ENCODE measurements around the gene RAD51B.
A peak's percentile ranks its signal among the peaks of the same experiment; 100 is the strongest.

Gene RAD51B

DNA sequence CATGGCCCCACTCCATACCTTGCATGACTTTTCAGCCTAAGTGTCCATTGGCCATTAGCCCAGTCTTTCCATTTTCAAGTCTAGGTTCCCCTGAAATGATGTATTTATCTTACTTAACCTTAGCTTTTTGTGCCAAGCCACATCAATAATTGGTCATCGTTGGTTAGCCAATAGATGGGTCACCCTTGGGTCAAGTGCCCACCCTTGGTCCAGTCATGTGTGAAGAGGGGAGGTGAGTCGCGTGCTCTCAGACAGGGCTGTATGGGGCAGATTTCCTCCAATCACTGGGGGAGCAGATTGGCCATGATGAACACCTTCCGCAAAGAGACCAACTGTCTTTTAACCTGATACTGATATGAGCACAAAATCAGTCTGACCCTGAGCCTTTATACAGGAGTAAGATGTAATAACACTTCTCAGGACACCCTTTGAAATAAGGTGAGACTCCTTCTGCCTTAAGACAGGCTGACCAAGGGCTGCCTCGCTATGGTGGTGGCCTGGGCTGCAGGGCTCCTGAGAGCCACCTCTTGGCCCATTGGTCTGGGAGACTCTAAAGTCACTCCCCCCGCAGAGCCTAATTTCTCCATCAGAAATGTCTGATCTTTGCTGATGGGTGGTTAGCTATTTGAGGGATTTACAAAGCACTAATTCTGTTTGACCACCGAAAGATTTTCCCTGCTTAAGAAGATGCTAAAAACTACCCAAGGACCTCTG lies 830.1 kb downstream of the RAD51B start:
- no peak for TF ChIP-seq CTCF (conservative IDR thresholded peaks at IDR 0.05; ENCODE audit: low read depth, low read length)
- H3K4me3 ChIP-seq (ENCODE audit: low read length), result no peak overlapping the region
- DNase-seq (ENCODE audit: low read depth), result no peak

GRCh38 chr14:68650404-68650994 lies 830.9 kb downstream of the RAD51B start:
- TF ChIP-seq CTCF (conservative IDR thresholded peaks at IDR 0.05; ENCODE audit: low read depth, low read length), result no peak
- no peak overlapping the region for H3K4me3 ChIP-seq (ENCODE audit: low read length)
- DNase-seq (ENCODE audit: low read depth), result no peak

DNA sequence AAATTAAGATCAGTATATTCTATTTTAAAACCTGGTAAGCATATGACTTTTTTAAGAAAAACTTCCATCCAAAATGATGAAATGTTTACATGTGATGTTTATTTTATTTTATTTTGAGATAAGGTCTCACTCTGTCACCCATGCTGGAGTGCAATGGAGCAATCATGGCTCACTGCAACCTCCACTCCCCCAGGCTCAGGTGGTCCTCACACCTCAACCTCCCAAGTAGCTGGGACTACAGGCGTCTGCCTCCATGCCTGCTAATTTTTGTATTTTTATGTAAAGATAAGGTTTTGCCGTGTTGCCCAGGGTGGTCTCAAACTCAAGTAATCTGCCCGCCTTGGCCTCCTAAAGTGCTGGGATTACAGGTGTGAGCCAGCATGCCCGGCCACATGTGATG lies 831.5 kb downstream of the RAD51B start:
- TF ChIP-seq CTCF (conservative IDR thresholded peaks at IDR 0.05; ENCODE audit: low read depth, low read length), result no peak
- DNase-seq (ENCODE audit: low read depth), result no peak
- H3K4me3 ChIP-seq (ENCODE audit: low read length), result no peak overlapping the region

DNA sequence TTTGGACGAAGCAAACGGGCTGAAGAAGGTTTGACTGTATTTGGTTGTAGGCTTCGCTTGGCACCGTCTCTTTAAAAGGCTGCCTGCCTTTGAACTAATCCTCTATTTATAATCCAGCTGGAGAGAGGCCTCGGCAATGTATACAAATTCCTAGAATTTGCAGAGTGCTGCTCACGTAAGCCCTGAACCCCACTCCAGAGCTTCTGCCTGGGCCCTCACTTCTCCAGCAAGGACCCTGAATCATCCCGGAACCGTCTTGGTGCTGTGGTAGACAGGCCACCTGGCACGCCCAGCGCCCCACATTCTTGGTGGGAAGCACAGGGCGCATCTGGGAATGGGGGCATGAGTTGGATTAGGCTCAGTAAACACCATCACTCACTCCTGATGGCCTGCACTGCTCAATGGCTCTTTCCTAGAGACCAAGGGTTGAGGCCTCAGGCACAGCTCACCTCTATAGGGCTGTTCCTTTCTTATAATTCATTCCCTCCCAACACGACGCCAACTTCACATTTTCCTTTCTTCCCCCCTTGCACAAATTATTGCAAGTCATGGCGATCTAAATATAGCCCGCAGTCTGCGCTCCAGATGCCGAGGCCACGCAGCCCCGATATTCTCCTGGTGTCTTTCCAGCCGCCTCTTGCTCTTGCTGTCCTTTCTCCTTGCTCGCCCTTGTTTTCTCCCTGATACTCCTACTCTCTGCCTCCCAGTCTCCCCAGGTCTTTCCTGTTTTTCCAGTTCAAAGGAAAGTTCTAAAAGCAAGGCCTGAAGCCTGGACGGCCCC lies 832.3 kb downstream of the RAD51B start:
- no peak for TF ChIP-seq CTCF (conservative IDR thresholded peaks at IDR 0.05; ENCODE audit: low read depth, low read length)
- DNase-seq (ENCODE audit: low read depth), result peak; percentile 75
- no peak overlapping the region for H3K4me3 ChIP-seq (ENCODE audit: low read length)

DNA sequence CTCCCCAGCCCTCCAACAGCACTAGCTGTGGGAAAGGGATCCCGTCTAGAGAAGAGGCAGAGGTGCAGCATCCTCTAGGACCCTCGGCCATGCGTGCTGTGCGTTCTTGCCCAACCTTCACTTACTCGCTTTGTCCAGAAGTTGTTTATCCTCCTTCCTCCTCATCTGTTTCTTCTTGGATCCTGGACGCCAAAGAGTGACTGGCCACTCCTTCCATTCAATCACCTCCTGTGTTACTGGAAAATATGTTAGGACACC lies 832.8 kb downstream of the RAD51B start:
- DNase-seq (ENCODE audit: low read depth), result no peak
- H3K4me3 ChIP-seq (ENCODE audit: low read length), result no peak overlapping the region
- no peak for TF ChIP-seq CTCF (conservative IDR thresholded peaks at IDR 0.05; ENCODE audit: low read depth, low read length)

DNA sequence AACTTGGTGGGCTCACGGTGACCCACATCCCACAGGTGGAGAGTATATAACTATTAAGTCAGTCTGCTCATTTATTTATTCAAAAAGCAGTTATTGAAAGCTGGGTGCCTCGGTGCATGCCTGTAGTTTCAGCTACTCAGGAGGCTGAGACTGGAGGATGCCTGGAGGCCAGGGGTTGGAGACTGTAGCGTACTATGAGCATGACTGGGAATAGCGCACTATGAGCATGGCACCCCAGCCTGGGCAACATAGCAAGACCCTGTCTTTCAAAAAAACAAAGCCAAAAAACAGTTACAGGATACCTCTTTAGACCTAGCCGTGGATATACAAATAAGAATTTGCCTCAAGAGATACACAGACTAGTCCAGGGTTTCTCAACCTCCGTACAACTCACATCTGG lies 833.5 kb downstream of the RAD51B start:
- TF ChIP-seq CTCF (conservative IDR thresholded peaks at IDR 0.05; ENCODE audit: low read depth, low read length), result no peak
- H3K4me3 ChIP-seq (ENCODE audit: low read length), result no peak overlapping the region
- no peak for DNase-seq (ENCODE audit: low read depth)

DNA sequence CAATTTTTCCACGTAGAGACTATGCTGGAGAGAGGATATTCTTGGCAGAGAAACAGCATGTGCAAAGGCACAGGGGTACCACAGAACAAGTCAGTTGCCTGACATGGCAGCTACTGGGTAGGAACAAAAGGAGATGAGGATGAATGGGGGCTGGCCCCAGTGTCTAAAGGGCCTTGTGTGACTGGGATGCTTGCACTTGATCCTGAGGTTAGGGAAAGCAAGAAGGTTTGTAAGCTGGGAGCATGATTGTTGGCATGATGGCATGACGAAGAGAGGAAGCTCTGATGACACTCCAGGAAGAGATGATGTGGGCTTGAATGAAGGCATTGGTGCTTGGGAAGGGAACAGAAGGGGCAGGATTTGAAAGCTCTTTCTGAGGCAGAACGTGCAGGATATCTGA lies 834.2 kb downstream of the RAD51B start:
- no peak overlapping the region for H3K4me3 ChIP-seq (ENCODE audit: low read length)
- no peak for TF ChIP-seq CTCF (conservative IDR thresholded peaks at IDR 0.05; ENCODE audit: low read depth, low read length)
- DNase-seq (ENCODE audit: low read depth), result no peak
